Smooth muscle cell (in vitro differentiated cells): ENCODE data around the gene PFKFB2. TPM values are rescaled to one million over a fixed set of nuclear protein-coding genes. Genes with fewer than 3 reads are reported as not detected.

Source experiments
- DNase-seq: peaks from one replicate; lab custom pipeline; 2025; ENCODE audit not compliant: unreplicated experiment; lab: John Stamatoyannopoulos, UW
- H2AFZ ChIP-seq: fragments of 200-600 bp; sonication (generic); 2 replicates; pipeline ENCODE4 v1.6.0; 2016; ENCODE audit warnings: antibody characterized with exemption, low read depth, mild to moderate bottlenecking
- H3F3A ChIP-seq: fragments of 200-600 bp; sonication (generic); 2 replicates; pipeline ENCODE4 v1.6.0; 2017; ENCODE audit warnings: antibody characterized with exemption, low read depth
- H3K27ac ChIP-seq: fragments of 200-600 bp; sonication (generic); 2 replicates; pipeline ENCODE4 v1.5.1; 2016; ENCODE audit warnings: low read depth, mild to moderate bottlenecking
- H3K27me3 ChIP-seq: fragments of 200-600 bp; sonication (generic); 2 replicates; pipeline ENCODE4 v1.6.1; 2016; ENCODE audit warnings: low read depth, mild to moderate bottlenecking
- H3K36me3 ChIP-seq: fragments of 200-600 bp; sonication (generic); 2 replicates; pipeline ENCODE4 v1.5.1; 2016; ENCODE audit warnings: low read depth
- H3K4me1 ChIP-seq: fragments of 200-600 bp; sonication (generic); 2 replicates; pipeline ENCODE4 v1.5.1; 2016; ENCODE audit warnings: low read depth
- H3K4me2 ChIP-seq: fragments of 200-600 bp; sonication (generic); 2 replicates; pipeline ENCODE4 v1.6.0; 2016; ENCODE audit warnings: mild to moderate bottlenecking
- H3K4me3 ChIP-seq: fragments of 200-600 bp; sonication (generic); 2 replicates; pipeline ENCODE4 v1.5.1; 2016; ENCODE audit warnings: mild to moderate bottlenecking
- H3K79me2 ChIP-seq: fragments of 200-600 bp; sonication (generic); 2 replicates; pipeline ENCODE4 v1.6.0; 2016; ENCODE audit warnings: low read depth, mild to moderate bottlenecking
- H3K9ac ChIP-seq: fragments of 200-600 bp; sonication (generic); 2 replicates; pipeline ENCODE4 v1.6.0; 2016; ENCODE audit warnings: low read depth
- H3K9me3 ChIP-seq: fragments of 200-600 bp; sonication (generic); replicated peaks from 2 replicates; pipeline ENCODE4 v1.5.1; 2016; ENCODE audit warnings: low read depth
- H4K20me1 ChIP-seq: fragments of 200-600 bp; sonication (generic); 2 replicates; pipeline ENCODE4 v1.6.0; 2016; ENCODE audit warnings: low read depth
- CTCF ChIP-seq: fragments of 200-600 bp; sonication (generic); IDR thresholded peaks from 2 replicates; pipeline ENCODE4 v1.5.1; 2017; ENCODE audit warnings: borderline replicate concordance, mild to moderate bottlenecking, antibody characterized with exemption; ENCODE audit not compliant: insufficient read depth, poor library complexity, severe bottlenecking
- WGBS: methylation state at CpG from one replicate; pipeline ENCODE4 v1.1.7; 2016; ENCODE audit warnings: low lambda C conversion rate; 5-methylcytosine and 5-hydroxymethylcytosine counted together
- polyA plus RNA-seq: library from polyadenylated mRNA; unstranded; fragments of >200 nt; fragmentation: Nextera tagmentation; extraction: Ambion mirVana; gene quantifications from 2 replicates; pipeline ENCODE4 v1.2.1, GENCODE V29; 2016
- total RNA-seq: library from RNA; depleted of rRNA; stranded (reverse); fragments of >200 nt; gene quantifications from 2 replicates; pipeline ENCODE4 v1.2.3, GENCODE V29; 2014

PFKFB2 gene
- total and polyA plus RNA-seq, 2 experiments from 2014 or later: 5.0 to 9.8 TPM

- Histone ChIP-seq H3K9ac (no peak overlapping the region), H3K27me3 (no peaks in the 10 kb centered on the region), H4K20me1 (no peaks in the 10 kb centered on the region), H3K4me2 (no peak overlapping the region), H3F3A (no peaks in the 10 kb centered on the region), H2AFZ (no peak overlapping the region), H3K9me3 (no peaks in the 10 kb centered on the region), H3K36me3 (peaks cover 3% of the 10 kb centered on the region), H3K4me1 (no peaks in the 10 kb centered on the region), H3K79me2 (no peaks in the 10 kb centered on the region), H3K4me3 (no peak overlapping the region), H3K27ac (no peak overlapping the region)
- no peak for TF ChIP-seq CTCF
- WGBS: 76% methylated on average over 4 of the region's 4 CpGs
- no peak for DNase-seq
These were observed 21.1 kb downstream of the PFKFB2 start for GRCh38 chr1:207073906-207074820.

GRCh38 chr1:207076181-207076955 is 23.3 kb downstream of the PFKFB2 start:
- H3K9me3 ChIP-seq: no peaks in the 10 kb centered on the region
- no peaks in the 10 kb centered on the region for H3F3A ChIP-seq
- H2AFZ ChIP-seq: no peak overlapping the region
- no peak overlapping the region for H3K4me3 ChIP-seq
- H3K27me3 ChIP-seq: no peaks in the 10 kb centered on the region
- 93% methylated on average over 5 of the region's 5 CpGs for WGBS
- no peak overlapping the region for H3K27ac ChIP-seq
- no peak for DNase-seq
- no peak overlapping the region for H3K9ac ChIP-seq
- H3K79me2 ChIP-seq: no peaks in the 10 kb centered on the region
- no peak overlapping the region for H3K4me2 ChIP-seq
- H3K36me3 ChIP-seq: no peaks in the 10 kb centered on the region
- no peaks in the 10 kb centered on the region for H4K20me1 ChIP-seq
- TF ChIP-seq CTCF: no peak
- no peaks in the 10 kb centered on the region for H3K4me1 ChIP-seq

- no peaks in the 10 kb centered on the region for H3K79me2 ChIP-seq
- no peaks in the 10 kb centered on the region for H3K36me3 ChIP-seq
- H4K20me1 ChIP-seq: no peaks in the 10 kb centered on the region
- H3K27me3 ChIP-seq: no peaks in the 10 kb centered on the region
- H3K4me1 ChIP-seq: no peaks in the 10 kb centered on the region
- H3F3A ChIP-seq: no peaks in the 10 kb centered on the region
- WGBS: 98% methylated on average over 1 of the region's 1 CpG
- TF ChIP-seq CTCF: no peak
- H3K27ac ChIP-seq: no peak overlapping the region
- no peak overlapping the region for H3K9ac ChIP-seq
- no peak overlapping the region for H3K4me3 ChIP-seq
- no peaks in the 10 kb centered on the region for H3K9me3 ChIP-seq
- no peak overlapping the region for H2AFZ ChIP-seq
- DNase-seq: no peak
- no peak overlapping the region for H3K4me2 ChIP-seq
These were observed 23.9 kb downstream of the PFKFB2 start for GRCh38 chr1:207077012-207077411.
